GM19372 (cell line): Measurements from ENCODE around the gene POU3F2.

Experiments used
- ATAC-seq: cut with Tn5 transposase; IDR thresholded peaks from one replicate; pipeline ENCODE4 v1.9.1; 2021; ENCODE audit warnings: mild to moderate bottlenecking, low read depth, moderate library complexity; ENCODE audit not compliant: unreplicated experiment

Gene POU3F2

DNA sequence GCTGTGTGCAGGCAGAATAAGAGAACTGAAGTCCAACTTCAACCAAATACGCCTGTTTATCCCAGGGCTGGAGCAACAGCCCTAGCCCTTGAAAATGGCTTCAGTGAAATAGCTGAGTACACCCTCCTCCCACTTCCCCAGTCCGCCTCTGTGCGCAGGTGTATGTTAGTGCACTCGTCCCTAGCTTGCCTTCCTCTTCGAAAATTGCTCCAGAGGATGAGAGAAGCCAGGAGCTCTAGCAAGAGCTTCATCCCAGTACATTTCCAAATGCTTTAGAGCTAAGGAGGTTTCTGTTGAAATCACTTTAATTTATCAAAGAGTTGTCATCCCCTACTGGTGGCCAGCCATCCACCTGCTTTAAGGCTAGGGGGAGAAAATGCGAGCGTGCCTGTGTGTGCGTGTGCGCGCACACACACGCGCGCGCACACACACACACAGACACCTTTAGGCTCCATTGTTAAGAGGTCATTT lies 5.4 kb upstream of the POU3F2 start:
- ATAC-seq, result no peak

GRCh38 chr6:98830146-98830545 lies 4.2 kb upstream of the POU3F2 start:
- ATAC-seq, result no peak

DNA sequence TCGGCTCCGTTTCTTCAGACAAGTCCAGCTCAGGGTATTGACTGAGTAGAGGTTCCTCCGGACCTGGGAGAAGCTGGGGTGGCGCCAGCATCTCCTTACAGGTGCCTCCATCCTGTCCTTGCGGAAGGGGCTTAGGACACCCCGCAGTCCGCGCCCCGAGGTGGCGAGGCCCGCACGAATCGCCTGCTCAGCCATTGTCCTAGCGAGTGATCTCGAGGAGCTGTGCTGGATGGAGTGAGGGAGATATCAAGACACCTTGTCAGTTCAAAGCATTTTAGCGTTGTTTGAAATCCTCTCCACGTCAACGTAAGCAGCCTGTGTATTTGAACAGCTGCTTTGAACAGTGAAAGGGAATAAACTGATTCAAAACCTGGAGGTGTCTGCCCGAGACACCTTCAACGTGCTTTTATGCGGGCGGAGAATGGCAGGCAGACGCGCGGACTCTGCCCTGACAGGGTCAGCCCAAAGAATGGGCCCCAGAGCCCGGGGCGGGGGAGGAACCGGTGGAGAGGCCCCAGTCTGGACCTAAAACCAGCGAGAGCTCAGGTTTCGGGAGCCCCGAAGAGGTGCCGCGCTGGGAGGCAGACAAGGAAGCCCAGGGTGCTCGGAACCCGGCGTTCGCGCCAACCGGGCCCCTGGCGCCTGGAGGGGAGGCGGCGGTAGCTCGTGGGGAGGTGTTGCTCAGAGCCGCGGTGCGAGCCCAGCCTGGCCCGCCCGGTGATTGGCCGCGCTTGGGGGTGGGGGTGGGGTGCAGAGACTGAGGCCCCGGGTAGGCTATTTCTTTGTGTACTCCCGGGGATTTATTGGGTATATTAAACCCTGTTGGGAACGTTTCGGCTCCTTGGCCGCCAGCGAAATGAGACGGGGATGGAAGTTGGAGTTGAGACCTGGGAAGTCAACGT lies 3.1 kb upstream of the POU3F2 start:
- no peak for ATAC-seq

- ATAC-seq, result no peak
Measured at GRCh38 chr6:98831959-98832283, 2.5 kb upstream of the POU3F2 start.

GRCh38 chr6:98832284-98833056 lies 1.9 kb upstream of the POU3F2 start:
- ATAC-seq, result no peak

DNA sequence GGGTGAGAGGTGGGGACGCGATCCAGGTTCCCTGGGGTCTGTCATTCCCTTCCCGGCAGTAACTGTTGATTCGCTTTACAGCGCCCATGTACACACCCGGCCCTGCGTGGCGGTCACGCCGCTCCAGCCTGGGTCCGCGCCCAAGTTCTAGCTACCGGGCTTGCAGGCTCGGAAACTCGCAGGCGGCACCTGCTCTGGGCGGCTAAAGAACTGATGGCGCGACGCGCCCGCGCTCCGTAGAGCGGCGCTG lies 1.4 kb upstream of the POU3F2 start:
- no peak for ATAC-seq

DNA sequence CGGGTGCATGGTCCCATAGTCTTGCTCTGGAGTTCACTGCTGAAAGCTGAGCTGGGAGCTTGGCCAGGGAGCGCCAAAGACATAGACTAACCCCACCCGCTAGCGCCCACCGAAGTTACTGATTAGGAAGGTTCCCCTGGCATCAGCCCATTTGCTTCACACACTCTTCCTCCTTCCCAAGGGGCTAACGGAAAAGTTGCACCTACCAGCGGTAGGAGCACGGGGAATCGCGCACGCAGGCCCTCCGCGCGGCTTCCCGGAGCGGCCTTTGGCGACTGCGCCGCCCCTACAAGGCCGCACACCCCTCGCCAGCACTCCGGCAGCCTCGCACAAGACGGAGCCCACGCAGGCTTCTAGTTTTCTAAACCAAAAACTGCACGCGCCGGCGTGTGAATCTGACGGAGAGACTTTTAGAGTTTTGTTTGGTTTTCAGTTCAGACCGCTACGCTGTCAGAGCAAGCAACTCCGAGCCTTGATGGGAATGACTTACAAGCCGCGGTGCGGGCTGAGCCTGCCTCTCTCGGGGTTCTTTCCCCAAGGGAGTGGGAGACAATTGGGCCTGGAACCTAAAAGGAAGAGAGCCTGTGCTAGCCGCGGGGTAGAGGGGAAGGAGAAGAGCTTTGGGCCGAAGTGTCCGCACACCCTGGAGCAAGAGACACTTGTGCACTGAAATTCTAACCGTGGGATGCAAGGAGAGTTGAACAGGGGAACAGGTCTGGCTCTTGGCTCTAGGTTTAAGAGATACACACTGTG lies 891 bp upstream of the POU3F2 start:
- ATAC-seq, result no peak

GRCh38 chr6:98835149-98836024 lies 1.0 kb downstream of the POU3F2 start:
- no peak for ATAC-seq

DNA sequence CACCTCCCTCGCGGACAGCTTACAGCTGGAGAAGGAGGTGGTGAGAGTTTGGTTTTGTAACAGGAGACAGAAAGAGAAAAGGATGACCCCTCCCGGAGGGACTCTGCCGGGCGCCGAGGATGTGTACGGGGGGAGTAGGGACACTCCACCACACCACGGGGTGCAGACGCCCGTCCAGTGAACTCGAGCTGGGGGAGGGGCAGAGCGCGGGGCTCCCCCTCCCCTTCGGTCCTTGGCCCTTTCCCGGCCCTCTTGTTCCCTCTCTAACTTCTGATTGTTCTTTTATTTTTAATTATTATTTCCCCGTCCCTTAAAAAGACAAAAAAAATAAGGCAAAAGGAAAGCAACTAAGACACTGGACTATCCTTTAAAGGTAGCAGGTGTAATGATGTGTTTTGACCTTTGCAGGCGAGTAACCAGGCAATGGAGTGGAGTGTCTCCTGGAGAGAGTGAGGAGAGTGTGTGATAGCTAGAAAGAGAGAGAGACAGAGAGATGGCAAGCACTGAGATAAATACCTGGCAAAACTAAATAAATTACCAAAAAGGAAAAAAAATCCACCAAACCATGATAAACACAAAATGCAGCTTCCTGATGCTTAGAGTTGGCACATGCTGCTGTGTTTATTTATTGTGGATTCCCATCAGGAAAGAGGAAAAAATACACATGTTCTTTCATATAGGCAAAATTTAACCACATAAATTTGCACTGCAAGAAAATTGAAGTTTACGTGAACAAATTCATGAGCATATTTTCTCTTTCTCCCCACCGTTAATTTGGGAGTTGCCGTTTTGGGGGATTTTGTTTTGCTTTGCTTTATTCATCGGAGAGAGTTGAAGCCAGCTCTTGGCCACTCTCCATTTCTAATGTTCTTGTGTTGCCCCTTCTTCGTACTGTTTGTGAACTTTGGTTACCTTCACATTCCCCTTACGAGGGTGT lies 1.9 kb downstream of the POU3F2 start:
- no peak for ATAC-seq

DNA sequence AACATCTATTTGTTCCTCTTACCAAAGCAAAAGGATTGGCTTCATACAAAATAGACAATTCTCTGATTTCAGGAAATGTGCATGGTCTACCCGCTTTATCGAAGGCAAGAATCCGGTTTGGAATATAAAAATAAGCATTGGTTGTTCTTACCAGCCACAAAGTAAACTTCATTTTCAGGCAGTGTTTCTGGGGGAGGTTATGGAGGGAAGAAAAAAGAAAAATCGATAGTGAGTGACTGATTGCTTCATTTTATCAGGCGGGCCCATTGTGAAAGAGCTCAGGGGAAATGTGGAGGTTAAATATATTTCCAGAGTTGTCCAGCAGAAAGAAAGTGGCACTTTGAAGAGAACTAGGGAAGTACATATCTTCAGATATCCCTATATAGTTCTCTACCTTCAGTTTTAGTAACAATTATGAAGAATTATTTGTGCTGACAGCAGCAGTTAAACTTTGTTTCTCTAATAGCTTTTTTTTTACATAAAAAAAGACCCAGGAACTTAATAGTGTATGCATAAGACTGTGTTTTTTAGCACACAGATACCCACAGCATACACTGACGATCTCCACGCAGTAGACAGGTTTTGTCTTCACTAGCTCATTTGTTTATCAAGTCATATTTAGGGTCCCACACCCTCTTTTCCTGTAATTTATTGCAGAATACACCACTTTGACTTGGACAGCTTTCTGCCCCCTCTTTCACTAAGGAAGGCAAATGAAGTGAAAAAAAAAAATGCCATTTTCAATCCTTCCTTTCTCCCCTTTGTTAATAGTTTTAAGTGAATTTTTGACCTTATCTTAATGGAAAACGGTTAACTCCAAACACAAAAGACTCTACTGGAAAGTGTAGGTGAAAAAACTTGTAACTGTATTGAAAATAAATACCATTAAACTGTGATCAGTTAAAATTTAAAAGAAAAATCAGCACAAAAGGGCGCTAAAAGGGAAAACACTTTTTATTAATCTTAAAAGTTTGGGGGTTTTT lies 2.9 kb downstream of the POU3F2 start:
- no peak for ATAC-seq

DNA sequence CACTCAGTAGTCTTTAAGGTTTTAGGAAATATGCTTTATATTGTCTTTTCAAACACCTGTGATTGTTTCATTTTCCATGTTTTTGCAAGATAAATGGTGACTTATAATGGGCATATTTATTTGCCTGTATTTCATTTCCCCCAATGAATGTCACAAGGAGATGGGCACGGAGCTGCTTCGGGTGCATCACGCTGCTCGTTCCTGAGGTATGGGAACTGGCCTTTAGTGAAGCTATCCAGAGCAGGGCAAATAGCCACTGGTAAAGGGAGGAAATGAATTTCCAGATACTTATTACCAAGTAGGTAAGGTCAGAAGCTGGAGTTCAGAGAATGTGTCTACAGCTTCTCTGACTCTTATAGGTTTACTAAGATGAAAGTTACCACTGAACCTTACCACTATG lies 3.7 kb downstream of the POU3F2 start:
- no peak for ATAC-seq

- no peak for ATAC-seq
Measured at GRCh38 chr6:98838975-98839374, 4.6 kb downstream of the POU3F2 start.

GRCh38 chr6:98839781-98840361 lies 5.5 kb downstream of the POU3F2 start:
- no peak for ATAC-seq

DNA sequence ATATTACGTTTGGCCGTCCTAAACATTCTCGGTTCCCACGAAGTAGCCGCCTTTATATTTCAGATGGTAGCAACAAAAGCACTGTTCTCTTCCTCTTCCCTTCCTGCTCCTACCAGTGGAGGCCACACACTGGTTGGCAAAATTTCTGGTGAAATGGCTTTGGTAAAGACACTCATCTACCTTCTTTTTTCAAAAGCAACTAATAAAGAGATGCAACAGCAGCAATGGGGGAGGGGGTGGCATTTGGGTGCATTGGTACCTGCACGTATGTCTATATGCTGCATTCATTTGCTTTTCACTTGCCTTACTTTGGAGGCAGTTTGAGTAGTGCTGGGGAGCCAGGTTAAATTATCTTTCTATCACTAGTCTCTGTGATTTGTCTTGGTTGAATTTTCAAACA lies 6.0 kb downstream of the POU3F2 start:
- ATAC-seq, result no peak

DNA sequence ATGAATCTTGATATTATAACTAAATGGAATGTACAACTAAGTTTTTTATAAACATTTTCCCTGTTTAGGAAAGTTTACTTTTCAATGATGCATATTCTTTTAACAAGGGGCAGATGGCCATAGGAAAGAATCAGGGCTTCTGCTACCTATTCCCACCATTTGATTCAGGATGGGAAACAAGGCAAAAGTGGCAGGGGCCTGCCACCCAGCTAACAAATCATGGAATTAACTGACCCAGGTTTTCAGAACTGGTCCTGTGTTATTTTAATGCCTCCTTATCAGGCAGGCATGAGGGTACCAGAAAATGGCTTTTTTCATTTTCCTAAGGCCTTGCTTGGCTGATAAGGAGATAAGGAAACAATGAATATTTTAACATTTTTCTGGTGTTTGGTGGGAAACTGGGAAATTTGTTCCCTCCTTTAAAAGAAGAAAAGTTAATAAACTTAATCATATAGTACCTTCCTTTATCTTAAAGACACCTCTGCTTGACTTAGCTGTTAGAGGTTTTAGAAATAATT lies 6.7 kb downstream of the POU3F2 start:
- ATAC-seq, result no peak

GRCh38 chr6:98841621-98842341 lies 7.4 kb downstream of the POU3F2 start:
- no peak for ATAC-seq
